Spleen (tissue), 7 donors: ENCODE results near the gene DDO.

Source experiments
- CTCF ChIP-seq, 11 experiments: fragments of 200-600 bp in 7 of 11; fragments of 450-650 bp in 4 of 11; sonication (generic) in 4 of 11; IDR thresholded peaks in 8 of 11; conservative IDR thresholded peaks in 3 of 11; 1 replicate in 7 of 11; 2 replicates in 4 of 11; pipeline versions ENCODE4 v1.4.0 to v1.8.0; 2016 to 2021; ENCODE audit warnings: antibody characterized with exemption in 11 of 11, inconsistent platforms in 4 of 11, mild to moderate bottlenecking in 1 of 11
- POLR2A ChIP-seq, 3 donors: fragments of 450-650 bp; IDR thresholded peaks; one replicate each; pipeline ENCODE4 v1.5.1; 2017; ENCODE audit warnings: antibody characterized with exemption in 3 of 3, mild to moderate bottlenecking in 1 of 3
- donor health status: DM: no; HTN: no; CAD: no; lungs with moderate emphysema.
- donor health status: DM: no; HTN: no; CAD: no.
- donor health status: DM: no; HTN: no; CAD: no.

GRCh38 chr6:110425816-110426215 lies 10.4 kb upstream of the DDO start:
- TF ChIP-seq CTCF (IDR thresholded peaks at IDR 0.05 in 8 of 11, conservative IDR thresholded peaks at IDR 0.05 in 3 of 11): no peak
- no peak for TF ChIP-seq POLR2A (IDR thresholded peaks at IDR 0.05)
